ENCODE results near the gene TKT.

TKT gene

DNA sequence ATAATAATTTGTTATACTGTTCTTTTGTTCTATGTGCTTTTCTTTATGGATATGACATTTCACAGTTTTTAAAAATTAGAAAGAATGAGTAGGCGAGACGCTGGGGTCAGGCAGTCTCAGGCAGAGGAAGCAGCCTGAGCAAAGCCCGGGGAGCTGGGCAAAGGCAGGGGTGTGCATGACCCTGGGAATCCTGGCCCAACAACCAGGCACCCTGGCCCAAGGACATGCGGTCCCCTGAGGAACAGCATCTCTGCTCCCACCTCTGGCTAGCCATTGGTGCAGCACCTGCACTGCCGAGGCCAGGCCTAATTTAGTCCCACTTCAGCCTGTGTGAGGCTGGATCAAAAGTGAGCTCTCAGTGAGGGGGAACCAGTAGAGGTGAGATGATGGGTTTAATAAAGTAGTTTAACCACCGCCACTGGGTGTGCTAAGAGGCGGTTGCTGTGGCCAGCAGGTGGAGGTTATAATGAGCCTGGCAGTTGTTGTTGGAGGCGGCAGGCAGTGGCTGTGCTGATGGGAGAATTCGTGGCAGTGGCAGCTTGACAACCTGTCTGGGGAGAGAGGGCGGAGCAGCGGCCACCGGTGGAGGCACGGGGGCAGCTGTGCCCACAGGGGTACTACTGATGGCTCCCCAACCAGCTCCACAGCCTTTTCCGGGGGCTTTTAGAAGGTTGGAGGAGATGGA lies 53.3 kb downstream of the TKT start:
- Histone ChIP-seq H3K27me3 (ENCODE audit: insufficient read depth, poor library complexity, severe bottlenecking) (no peaks in the 10 kb centered on the region), H3K4me3 (replicated peaks; ENCODE audit: insufficient read depth, low read length) (no peak overlapping the region), H3K27ac (replicated peaks) (no peak overlapping the region)
- no peak for DNase-seq (ENCODE audit: low read depth in 1 of 2, low spot score in 1 of 2)
- no peak for TF ChIP-seq REST (IDR thresholded peaks at IDR 0.05; ENCODE audit: insufficient replicate concordance, low read depth)
- no peak for TF ChIP-seq SPI1 (IDR thresholded peaks at IDR 0.05; ENCODE audit: borderline replicate concordance, low read depth)
- TF ChIP-seq GABPA (IDR thresholded peaks at IDR 0.05; ENCODE audit: low read depth): no peak
- TF ChIP-seq POLR2AphosphoS5 (IDR thresholded peaks at IDR 0.05; ENCODE audit: low read depth): no peak
- TF ChIP-seq CTCF (IDR thresholded peaks at IDR 0.05; ENCODE audit: insufficient read depth, low read length): no peak

DNA sequence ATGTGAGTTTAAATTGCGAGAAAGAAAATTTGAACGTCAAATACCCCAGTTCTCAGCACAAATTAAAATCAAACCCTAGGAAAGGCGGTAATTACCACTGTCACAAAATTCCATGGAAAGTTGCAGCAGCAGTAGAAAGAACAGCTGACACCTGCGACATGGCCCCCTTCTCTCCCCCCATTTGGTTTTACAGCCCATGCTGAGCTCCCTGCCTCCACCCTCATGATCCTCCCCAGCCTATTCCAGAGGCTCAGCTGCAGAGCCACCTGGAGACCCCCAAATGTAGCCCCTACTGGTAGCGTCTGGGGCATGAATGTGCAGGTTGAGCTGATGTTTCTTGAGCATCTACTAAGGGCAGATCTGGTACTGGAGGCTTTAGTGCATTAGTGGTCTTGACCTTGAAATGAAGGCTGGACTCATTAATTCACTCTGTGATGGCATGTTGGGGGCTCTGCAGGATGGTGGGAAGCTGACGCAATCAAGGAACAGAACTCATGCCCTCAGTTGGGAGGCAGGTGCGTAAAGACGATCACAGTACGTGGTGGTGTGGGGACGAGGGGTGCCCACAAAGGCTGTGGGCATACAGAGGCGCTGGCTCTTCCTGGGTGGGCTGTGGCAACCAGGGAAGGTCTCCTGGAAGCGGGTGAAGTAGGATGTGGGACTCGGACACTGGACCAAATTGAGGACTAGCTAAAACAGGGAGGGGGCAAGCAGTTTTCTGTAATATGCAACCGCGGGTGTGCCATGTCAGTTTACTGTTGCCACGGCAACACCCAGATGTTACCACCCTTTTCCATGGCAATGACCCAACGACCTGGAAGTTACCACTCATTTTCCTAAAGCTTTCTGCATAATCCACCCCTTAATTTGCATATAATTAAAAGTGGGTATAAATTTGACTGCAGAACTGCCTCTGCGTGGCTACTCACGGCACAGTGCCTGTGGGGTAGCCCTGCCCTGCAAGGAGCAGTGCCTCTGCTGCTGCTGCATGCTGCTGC lies 55.0 kb downstream of the TKT start:
- no peak for DNase-seq (ENCODE audit: low read depth in 1 of 2, low spot score in 1 of 2)

More for the DNA sequence above, 55.0 kb downstream of the TKT start:
- Histone ChIP-seq H3K4me3 (replicated peaks; ENCODE audit: insufficient read depth, low read length) (no peak overlapping the region), H3K27ac (replicated peaks) (no peak overlapping the region), H3K27me3 (ENCODE audit: insufficient read depth, poor library complexity, severe bottlenecking) (no peaks in the 10 kb centered on the region)
- TF ChIP-seq GABPA (IDR thresholded peaks at IDR 0.05; ENCODE audit: low read depth): no peak
- no peak for TF ChIP-seq CTCF (IDR thresholded peaks at IDR 0.05; ENCODE audit: insufficient read depth, low read length)
- TF ChIP-seq SPI1 (IDR thresholded peaks at IDR 0.05; ENCODE audit: borderline replicate concordance, low read depth): no peak
- no peak for TF ChIP-seq POLR2AphosphoS5 (IDR thresholded peaks at IDR 0.05; ENCODE audit: low read depth)
- no peak for TF ChIP-seq REST (IDR thresholded peaks at IDR 0.05; ENCODE audit: insufficient replicate concordance, low read depth)

Data from HL-60 (cell line).